Kidney epithelial cell (primary cell): ENCODE data around the gene EPHA4. TPM values are rescaled to one million over a fixed set of nuclear protein-coding genes. Genes with fewer than 3 reads are reported as not detected.

Experiments
- DNase-seq: peaks from one replicate; pipeline ENCODE4 v3.0.0-alpha.2; 2010; ENCODE audit warnings: low read depth
- H3K27me3 ChIP-seq: 2 replicates; pipeline ENCODE4 v1.6.0; 2011; ENCODE audit warnings: low read length; ENCODE audit not compliant: control insufficient read depth, insufficient read depth
- H3K36me3 ChIP-seq: 2 replicates; pipeline ENCODE4 v1.5.1; 2011; ENCODE audit warnings: low read length; ENCODE audit not compliant: control insufficient read depth, insufficient read depth
- H3K4me3 ChIP-seq: 2 replicates; pipeline ENCODE4 v1.5.1; 2011; ENCODE audit warnings: low read depth, mild to moderate bottlenecking, control low read depth, low read length
- CTCF ChIP-seq: IDR thresholded peaks from 2 replicates; pipeline ENCODE4 v1.5.1; 2011; ENCODE audit warnings: mild to moderate bottlenecking, moderate library complexity, low read length, control low read depth, inconsistent platforms; ENCODE audit not compliant: insufficient read depth, poor library complexity, severe bottlenecking
- total RNA-seq: library from RNA; depleted of rRNA; stranded (reverse); fragments of >200 nt; gene quantifications from 2 replicates; pipeline ENCODE4 v1.2.3, GENCODE V29; 2015

The EPHA4 gene
- total RNA-seq, 1 donor from 2014 or later = 6.6 TPM

- Histone ChIP-seq H3K4me3 (no peak overlapping the region), H3K36me3 (no peaks in the 10 kb centered on the region), H3K27me3 (no peaks in the 10 kb centered on the region)
- no peak for DNase-seq
- no peak for TF ChIP-seq CTCF
Measured at GRCh38 chr2:221568299-221568698, 3.8 kb downstream of the EPHA4 start.

GRCh38 chr2:221567809-221568208 is 4.3 kb downstream of the EPHA4 start:
- no peaks in the 10 kb centered on the region for H3K27me3 ChIP-seq

GRCh38 chr2:221567231-221567760 is 4.8 kb downstream of the EPHA4 start:
- H3K4me3 ChIP-seq = no peak overlapping the region
- no peak for TF ChIP-seq CTCF
- DNase-seq = no peak
- H3K27me3 ChIP-seq = no peaks in the 10 kb centered on the region
- H3K36me3 ChIP-seq = no peaks in the 10 kb centered on the region

More at GRCh38 chr2:221567809-221568208, 4.3 kb downstream of the EPHA4 start:
- H3K36me3 ChIP-seq = no peaks in the 10 kb centered on the region
- TF ChIP-seq CTCF = no peak
- no peak overlapping the region for H3K4me3 ChIP-seq
- no peak for DNase-seq

GRCh38 chr2:221563270-221563985 is 8.7 kb downstream of the EPHA4 start:
- no peak for TF ChIP-seq CTCF
- H3K36me3 ChIP-seq = no peaks in the 10 kb centered on the region
- DNase-seq = no peak
- no peak overlapping the region for H3K4me3 ChIP-seq
- no peaks in the 10 kb centered on the region for H3K27me3 ChIP-seq

GRCh38 chr2:221562226-221562625 is 9.9 kb downstream of the EPHA4 start:
- Histone ChIP-seq H3K27me3 (no peaks in the 10 kb centered on the region), H3K36me3 (no peaks in the 10 kb centered on the region), H3K4me3 (no peak overlapping the region)
- TF ChIP-seq CTCF = no peak
- DNase-seq = no peak

- DNase-seq = no peak
- Histone ChIP-seq H3K36me3 (no peaks in the 10 kb centered on the region), H3K27me3 (no peaks in the 10 kb centered on the region), H3K4me3 (no peak overlapping the region)
- no peak for TF ChIP-seq CTCF
Measured at GRCh38 chr2:221561770-221562169, 10.3 kb downstream of the EPHA4 start.
